Loucy (cell line): ENCODE data around the gene RAB41.

Experiments used
- H2AFZ ChIP-seq: fragments of 200-600 bp; sonication (generic); 2 replicates; pipeline ENCODE4 v1.6.0; 2016; ENCODE audit warnings: antibody characterized with exemption, mild to moderate bottlenecking, low read length, moderate library complexity
- H3F3A ChIP-seq: fragments of 200-600 bp; 2 replicates; pipeline ENCODE4 v1.6.0; 2016; ENCODE audit warnings: antibody characterized with exemption, low read depth, mild to moderate bottlenecking
- H3K27me3 ChIP-seq: fragments of 200-600 bp; sonication (generic); 2 replicates; pipeline ENCODE4 v1.6.1; 2014; ENCODE audit warnings: low read length, mild to moderate bottlenecking; ENCODE audit not compliant: insufficient read depth, poor library complexity, severe bottlenecking
- H3K36me3 ChIP-seq: fragments of 200-600 bp; sonication (generic); 2 replicates; pipeline ENCODE4 v1.6.1; 2016; ENCODE audit warnings: low read length; ENCODE audit not compliant: insufficient read depth
- H3K4me1 ChIP-seq: fragments of 200-600 bp; sonication (generic); 2 replicates; pipeline ENCODE4 v1.5.1; 2014; ENCODE audit warnings: low read length, mild to moderate bottlenecking; ENCODE audit not compliant: insufficient read depth, poor library complexity, severe bottlenecking
- H3K4me2 ChIP-seq: fragments of 200-600 bp; sonication (generic); 2 replicates; pipeline ENCODE4 v1.6.0; 2014; ENCODE audit warnings: antibody characterized with exemption, low read length, low read depth, mild to moderate bottlenecking; ENCODE audit not compliant: poor library complexity, severe bottlenecking
- H3K4me3 ChIP-seq: fragments of 200-600 bp; sonication (generic); 2 replicates; pipeline ENCODE4 v1.5.1; 2014; ENCODE audit warnings: low read length, mild to moderate bottlenecking, mixed read lengths; ENCODE audit not compliant: poor library complexity, severe bottlenecking
- H3K79me2 ChIP-seq: fragments of 200-600 bp; sonication (generic); 2 replicates; pipeline ENCODE4 v1.6.1; 2014; ENCODE audit warnings: low read length; ENCODE audit not compliant: insufficient read depth
- H3K9ac ChIP-seq: fragments of 200-600 bp; sonication (generic); 2 replicates; pipeline ENCODE4 v1.6.0; 2014; ENCODE audit warnings: mild to moderate bottlenecking, low read depth, low read length, moderate library complexity; ENCODE audit not compliant: poor library complexity, severe bottlenecking
- H3K9me2 ChIP-seq: fragments of 200-600 bp; sonication (generic); replicated peaks from 2 replicates; pipeline ENCODE4 v1.6.1; 2016; ENCODE audit warnings: low read depth, low read length, mixed read lengths
- H3K9me3 ChIP-seq: fragments of 200-600 bp; sonication (generic); 2 replicates; pipeline ENCODE4 v1.6.1; 2014; ENCODE audit warnings: mild to moderate bottlenecking, antibody characterized with exemption, low read length, low read depth; ENCODE audit not compliant: insufficient read depth
- H4K20me1 ChIP-seq: fragments of 200-600 bp; sonication (generic); 2 replicates; pipeline ENCODE4 v1.6.0; 2014; ENCODE audit warnings: antibody characterized with exemption, low read length, mild to moderate bottlenecking; ENCODE audit not compliant: insufficient read depth, poor library complexity, severe bottlenecking
- CTCF ChIP-seq: fragments of 200-600 bp; sonication (generic); conservative IDR thresholded peaks from 2 replicates; pipeline ENCODE4 v1.5.1; 2014; ENCODE audit warnings: mild to moderate bottlenecking, antibody characterized with exemption, low read length
- EZH2phosphoT487 ChIP-seq: fragments of 200-600 bp; IDR thresholded peaks from 2 replicates; pipeline ENCODE4 v1.6.1; 2018; ENCODE audit warnings: antibody characterized with exemption, mild to moderate bottlenecking, moderate library complexity, borderline replicate concordance

The RAB41 gene

GRCh38 chrX:70289168-70289792, 7.3 kb downstream of the RAB41 start:
- H3K4me3 ChIP-seq = peak overlapping the region; percentile 94
- H2AFZ ChIP-seq = peak overlapping the region; percentile 88
- H4K20me1 ChIP-seq = no peaks in the 10 kb centered on the region
- peaks cover 18% of the 10 kb centered on the region for H3K4me1 ChIP-seq
- H3K27me3 ChIP-seq = no peaks in the 10 kb centered on the region
- peak overlapping the region; percentile 85 for H3K9ac ChIP-seq
- H3K4me2 ChIP-seq = peak overlapping the region; percentile 90
- no peak for TF ChIP-seq CTCF
- no peak for TF ChIP-seq EZH2phosphoT487
- H3F3A ChIP-seq = no peaks in the 10 kb centered on the region
- H3K9me2 ChIP-seq = no peaks in the 10 kb centered on the region
- no peaks in the 10 kb centered on the region for H3K9me3 ChIP-seq
- no peaks in the 10 kb centered on the region for H3K36me3 ChIP-seq
- H3K79me2 ChIP-seq = peaks cover 47% of the 10 kb centered on the region

- Histone ChIP-seq H3K4me1 (peaks cover 18% of the 10 kb centered on the region), H3K27me3 (no peaks in the 10 kb centered on the region), H3K79me2 (peaks cover 55% of the 10 kb centered on the region), H3F3A (no peaks in the 10 kb centered on the region), H4K20me1 (no peaks in the 10 kb centered on the region), H2AFZ (peak within 1 kb of the TSS; percentile 88), H3K9me2 (no peaks in the 10 kb centered on the region), H3K36me3 (no peaks in the 10 kb centered on the region), H3K9me3 (no peaks in the 10 kb centered on the region), H3K4me2 (peak within 1 kb of the TSS; percentile 90), H3K4me3 (peak within 1 kb of the TSS; percentile 94), H3K9ac (peak within 1 kb of the TSS; percentile 85)
- TF ChIP-seq CTCF (no peak), EZH2phosphoT487 (no peak)
These were observed 8.1 kb downstream of the RAB41 start, which contains the start of the genes KIF4A and PDZD11 for GRCh38 chrX:70289793-70290770. Gene KIF4A, plus strand, starts transcription at chrX:70290104. Its CDS starts 355 bp downstream, at chrX:70290459. Gene PDZD11, minus strand, starts transcription at chrX:70289927. Its CDS starts 586 bp downstream, at chrX:70289341.

DNA sequence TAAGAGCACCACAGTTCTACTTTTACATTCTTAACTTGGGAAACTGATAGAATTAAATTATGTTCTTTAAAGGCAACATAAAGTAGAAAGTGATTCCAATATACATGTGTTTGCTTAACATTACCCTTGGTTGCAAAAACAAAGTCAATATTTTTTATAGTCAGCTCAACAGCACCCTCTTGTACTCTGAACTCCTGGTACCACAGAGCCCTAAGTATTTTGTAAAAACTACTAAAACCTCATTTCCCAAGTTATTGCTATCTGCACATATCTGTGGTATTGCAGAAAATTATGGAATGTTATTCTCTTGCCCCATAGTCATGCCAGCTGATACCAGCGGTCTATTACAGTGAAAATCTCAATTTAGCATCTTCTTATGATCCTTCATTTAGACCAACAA, 10.8 kb downstream of the RAB41 start:
- Histone ChIP-seq H3K79me2 (peaks cover 78% of the 10 kb centered on the region), H3K9ac (peak overlapping the region; percentile 85), H3K4me1 (peaks cover 25% of the 10 kb centered on the region), H3K4me2 (peak overlapping the region; percentile 83), H4K20me1 (peaks cover 5% of the 10 kb centered on the region), H2AFZ (no peak overlapping the region), H3K4me3 (peak overlapping the region; percentile 94), H3K36me3 (no peaks in the 10 kb centered on the region), H3K9me3 (no peaks in the 10 kb centered on the region), H3K27me3 (no peaks in the 10 kb centered on the region), H3K9me2 (no peaks in the 10 kb centered on the region), H3F3A (no peaks in the 10 kb centered on the region)
- TF ChIP-seq CTCF = no peak
- TF ChIP-seq EZH2phosphoT487 = no peak
